ENCODE results near the gene BABAM1.
"Not testable (repeated sequence)": the region's sequence is repeated elsewhere in the genome, so short reads cannot be mapped to it uniquely, and the experiment has no call there.

Gene BABAM1

DNA sequence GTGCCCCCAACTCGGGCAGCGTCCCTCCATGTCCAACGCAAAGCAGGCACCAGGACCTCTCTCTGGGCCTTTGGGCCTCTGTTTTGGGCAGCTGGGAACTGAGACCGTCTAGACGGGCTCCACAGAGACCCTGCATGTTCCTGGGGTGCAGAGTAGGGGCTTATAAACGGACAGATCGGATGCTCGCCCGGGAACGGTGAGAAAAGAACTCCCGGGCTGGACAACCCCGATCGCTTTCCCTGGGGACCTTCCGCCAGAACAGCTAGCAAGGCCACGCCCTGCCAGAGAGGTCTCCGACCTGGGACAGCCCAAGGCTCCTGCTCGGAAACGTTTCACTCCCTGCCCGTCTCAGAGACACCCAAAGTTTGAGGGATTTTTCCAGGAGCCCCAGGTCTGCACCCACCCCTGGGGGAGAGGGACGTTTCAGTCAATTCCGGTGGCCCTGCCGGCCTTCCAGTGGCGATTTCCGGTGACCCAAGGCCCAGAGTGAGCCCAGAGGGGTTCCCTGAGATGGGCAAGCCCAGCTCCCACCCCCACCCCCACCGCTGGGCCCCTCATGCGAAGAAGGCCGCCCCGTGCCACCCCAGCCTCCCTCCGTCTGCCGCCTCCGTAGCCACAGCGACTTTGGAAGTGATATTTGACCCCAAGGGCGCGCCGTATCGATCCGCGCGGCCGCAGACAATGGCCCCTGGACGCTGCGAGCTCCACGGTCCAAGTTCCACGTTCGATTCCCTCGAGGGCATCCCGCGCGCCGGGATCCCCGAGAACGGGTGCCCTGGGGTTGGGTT, 23.2 kb upstream of the BABAM1 start:
- peak; percentile 63 for DNase-seq

DNA sequence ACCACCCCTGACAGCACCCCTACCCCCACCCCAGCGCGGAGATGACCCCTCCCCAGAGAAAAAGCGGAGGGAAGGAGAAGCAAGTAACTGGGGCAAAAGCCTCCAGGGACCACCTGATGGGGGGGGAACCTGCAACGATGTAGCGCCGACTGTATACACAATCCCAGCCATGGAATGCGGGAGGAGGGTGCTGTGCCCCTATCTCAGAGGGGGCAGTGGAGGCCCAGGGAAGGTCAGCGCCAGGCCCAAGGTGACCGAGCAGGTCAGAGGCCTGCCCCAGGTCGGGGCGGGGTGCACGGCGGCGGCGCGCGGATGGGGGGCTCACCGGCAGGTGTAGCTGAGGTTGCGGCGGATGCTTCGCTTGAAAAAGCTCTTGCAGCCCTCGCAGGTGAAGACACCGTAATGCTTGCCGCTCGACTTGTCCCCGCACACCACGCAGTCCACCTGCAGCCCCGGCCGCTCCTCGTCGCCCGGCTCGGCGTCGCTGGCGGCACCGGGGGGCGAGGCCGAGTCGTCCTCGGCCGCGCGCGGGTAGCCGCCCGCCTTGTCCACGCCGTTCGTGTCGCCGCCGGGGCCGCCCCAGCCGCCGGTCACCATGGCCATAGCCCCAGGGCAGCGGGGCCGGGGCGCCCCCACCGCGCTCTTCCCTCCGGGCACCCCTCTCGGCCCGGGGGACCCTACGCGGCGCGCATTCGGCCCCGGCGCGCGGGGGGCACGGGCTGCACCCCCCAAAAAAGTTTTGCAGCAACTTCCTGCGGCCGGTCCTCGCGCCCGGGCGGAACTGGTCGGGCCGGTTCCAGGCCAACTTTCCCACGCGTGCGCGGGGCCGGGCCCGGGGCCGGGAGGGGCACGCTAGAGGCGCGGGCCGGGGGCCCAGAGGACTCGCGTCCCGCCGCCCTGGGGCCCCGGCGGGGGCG, 22.4 kb upstream of the BABAM1 start:
- peak; percentile 61 for DNase-seq

GRCh38 chr19:17245535-17245984, 21.7 kb upstream of the BABAM1 start, which contains the start of gene NR2F6:
NR2F6 (minus strand) TSS chr19:17245919; CDS start chr19:17245220, 699 bp downstream.
- no peak for DNase-seq

GRCh38 chr19:17246681-17247425, 20.4 kb upstream of the BABAM1 start:
- peak; percentile 85 for DNase-seq

DNA sequence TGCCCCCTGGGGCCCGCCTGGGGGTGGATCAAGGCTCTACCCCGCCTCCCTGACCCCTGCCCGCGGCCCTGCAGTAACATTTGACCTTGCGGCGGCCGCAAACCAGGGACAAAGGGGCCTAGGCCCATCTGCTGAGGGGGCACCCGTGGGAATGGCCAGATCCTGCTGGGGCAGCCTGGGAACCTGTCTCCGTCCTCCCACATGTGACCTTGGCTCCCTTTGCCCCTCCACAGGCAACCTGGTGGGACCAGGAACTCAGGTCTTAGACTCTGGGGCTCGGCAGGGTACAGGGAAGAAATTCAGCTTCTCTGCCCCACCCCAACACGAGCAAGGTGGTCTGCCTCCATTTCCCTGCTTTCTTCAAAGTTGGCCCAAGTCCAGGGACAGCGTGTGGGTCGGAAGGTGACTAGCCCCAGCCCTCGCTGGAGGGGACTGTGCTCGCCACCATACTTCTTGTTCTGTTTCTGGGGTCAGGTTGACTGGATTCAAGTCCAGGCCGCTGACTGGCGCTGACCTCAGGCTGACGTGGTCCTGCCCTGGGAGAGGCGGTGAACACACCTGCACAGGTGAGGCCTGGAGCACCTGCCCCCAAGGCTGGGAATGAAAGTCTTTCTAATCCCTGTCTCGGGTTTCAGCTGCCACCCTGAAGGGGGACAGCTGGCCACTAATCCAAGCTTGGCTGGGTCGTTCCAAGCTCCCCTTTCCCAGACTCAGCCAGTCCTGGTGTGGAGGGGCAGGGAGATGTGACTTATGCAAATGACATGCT, 19.0 kb upstream of the BABAM1 start:
- peak; percentile 97 for DNase-seq

GRCh38 chr19:17249887-17250548, 17.2 kb upstream of the BABAM1 start:
- no peak for DNase-seq

DNA sequence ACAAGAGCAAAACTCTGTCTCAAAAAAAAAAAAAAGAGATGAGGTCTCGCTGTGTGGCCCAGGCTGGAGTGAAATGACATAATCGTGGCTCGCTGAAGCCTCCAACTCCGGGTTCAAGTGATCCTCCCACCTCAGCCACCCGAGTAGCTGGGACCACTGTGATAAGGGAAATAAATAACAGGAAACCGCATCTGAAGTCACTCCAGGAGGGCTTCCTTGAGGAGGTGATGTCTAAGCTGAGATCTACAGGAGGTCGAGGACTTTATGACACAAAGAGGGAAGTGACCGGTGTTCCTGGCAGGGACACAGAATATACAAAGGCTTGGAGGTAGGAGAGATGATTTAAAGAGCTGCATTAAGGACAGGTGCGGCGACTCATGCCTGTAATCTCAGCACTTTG, 12.6 kb upstream of the BABAM1 start:
- no peak for DNase-seq

DNA sequence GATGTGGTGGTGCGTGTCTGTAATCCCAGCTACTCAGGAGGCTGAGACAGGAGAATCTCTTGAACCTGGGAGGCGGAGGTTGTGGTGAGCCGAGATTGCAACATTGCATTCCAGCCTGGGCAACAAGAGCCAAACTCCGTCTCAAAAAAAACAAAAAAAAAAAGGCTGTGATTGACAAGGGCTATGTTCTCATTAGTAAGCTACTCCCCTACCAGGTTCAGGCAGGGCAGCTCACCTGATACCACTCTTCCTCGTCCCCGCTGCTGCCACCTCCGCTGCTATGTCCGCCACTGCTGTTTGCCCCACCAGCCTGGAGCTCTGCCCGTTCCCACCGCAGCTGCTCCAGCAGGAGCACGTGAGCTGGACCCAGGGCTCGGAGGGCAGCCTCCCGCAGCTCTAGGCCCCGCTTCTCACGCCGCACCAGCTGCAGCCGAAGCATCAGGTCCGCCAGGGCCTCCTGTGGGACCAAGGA, 12.1 kb upstream of the BABAM1 start:
- peak; percentile 31 for DNase-seq

- no peak for DNase-seq
These were observed 11.1 kb upstream of the BABAM1 start for GRCh38 chr19:17256130-17256529.

- DNase-seq = peak; percentile 49
These were observed 8.0 kb upstream of the BABAM1 start for GRCh38 chr19:17259118-17259780.

- no peak for DNase-seq
These were observed 7.3 kb upstream of the BABAM1 start for GRCh38 chr19:17259934-17260333.

DNA sequence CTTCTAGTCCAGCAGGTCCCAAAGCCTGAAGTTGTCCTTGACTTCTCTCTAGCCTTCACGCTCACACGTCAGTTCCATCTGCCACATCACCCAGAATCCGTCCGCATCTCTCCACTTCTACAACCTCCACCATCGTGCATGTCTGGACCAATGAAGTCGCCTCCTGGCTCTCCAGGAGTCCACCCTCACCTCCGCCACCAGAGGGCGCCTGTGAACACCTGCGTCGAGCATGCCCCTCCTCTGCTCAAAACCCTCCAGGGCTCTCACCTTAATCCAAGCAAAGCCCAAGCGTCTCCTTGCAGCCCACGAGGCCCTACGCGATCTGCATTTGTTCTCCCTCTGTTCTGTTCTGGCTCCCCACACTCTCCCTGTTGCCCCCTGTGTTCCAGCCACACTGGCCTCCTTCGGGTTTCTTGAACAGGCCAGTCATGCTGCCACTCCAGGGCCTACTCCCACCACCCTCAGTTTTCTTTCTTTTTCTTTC, 6.4 kb upstream of the BABAM1 start:
- peak; percentile 92 for DNase-seq

DNA sequence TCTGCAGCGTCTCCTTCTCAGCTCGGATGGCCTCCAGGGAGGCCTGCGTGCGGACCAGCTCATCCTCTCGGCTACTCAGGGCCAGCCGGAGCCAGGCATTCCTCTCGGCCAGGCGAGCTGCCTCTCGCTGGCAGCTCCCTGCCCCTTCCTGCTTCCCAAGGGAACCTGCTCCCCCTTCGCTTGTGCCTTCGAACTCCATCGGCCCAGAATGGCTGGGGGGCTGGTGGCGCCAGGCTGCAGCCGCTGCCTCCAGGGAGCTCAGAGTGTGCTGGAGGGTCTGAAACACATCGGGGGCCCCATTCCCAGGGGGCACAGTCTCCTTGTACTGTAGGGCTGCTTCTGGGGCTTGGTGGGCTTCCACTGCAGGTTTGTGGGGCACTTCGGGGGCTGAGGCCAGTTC, 4.7 kb upstream of the BABAM1 start:
- no peak for DNase-seq

GRCh38 chr19:17263712-17264640, 3.3 kb upstream of the BABAM1 start:
- DNase-seq = no peak

DNA sequence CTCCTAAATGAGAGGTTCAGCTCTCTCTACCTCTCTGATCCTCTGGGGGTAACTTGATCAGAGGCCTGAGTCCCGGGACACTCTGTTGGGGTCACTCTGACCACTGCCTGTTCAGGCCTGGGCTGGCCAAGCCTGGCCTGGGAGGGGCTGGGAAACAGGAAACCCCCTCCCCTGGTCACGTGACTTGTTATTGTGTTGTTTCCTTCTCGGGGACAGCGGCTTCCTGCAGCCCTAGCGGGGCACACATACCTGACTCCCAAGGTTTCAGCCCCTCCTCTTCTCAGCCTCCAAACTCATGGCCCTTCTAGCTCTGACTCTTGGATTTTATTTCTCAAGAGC, 2.6 kb upstream of the BABAM1 start, which contains the start of gene USHBP1:
USHBP1 (minus strand) TSS at position 105 of the 339 bp plus-strand sequence. CDS start 446 bp downstream, outside the sequence.
- no peak for DNase-seq

- DNase-seq = no peak
These were observed 1.2 kb upstream of the BABAM1 start for GRCh38 chr19:17266026-17266425.

DNA sequence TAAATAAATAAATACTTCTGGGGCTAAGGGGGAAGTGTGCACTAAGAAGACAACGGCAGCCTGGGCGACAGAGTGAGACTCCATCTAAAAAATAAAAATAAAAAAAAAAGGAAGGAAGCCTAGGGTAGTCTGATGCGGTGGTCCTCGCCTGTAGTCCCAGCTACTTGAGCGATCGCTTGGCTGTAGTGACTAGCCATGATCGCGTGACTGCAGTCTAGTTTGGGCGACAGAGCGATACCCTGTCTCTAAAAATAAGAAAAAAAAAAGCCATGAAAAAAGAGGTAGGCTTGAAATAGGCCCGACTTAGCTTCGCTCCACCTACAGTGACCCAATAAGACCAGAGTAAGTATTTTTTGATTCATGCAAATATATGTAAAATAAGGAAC, 661 bp upstream of the BABAM1 start:
- no peak for DNase-seq

DNA sequence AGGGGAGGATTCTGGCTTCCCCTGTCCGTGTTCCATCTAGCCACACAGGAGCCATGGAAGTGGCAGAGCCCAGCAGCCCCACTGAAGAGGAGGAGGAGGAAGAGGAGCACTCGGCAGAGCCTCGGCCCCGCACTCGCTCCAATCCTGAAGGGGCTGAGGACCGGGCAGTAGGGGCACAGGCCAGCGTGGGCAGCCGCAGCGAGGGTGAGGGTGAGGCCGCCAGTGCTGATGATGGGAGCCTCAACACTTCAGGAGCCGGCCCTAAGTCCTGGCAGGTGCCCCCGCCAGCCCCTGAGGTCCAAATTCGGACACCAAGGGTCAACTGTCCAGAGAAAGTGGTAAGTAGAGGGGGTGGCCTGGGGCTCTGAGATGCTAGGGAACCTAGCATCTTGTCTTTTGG, 1.5 kb downstream of the BABAM1 start:
- no peak for DNase-seq

GRCh38 chr19:17274892-17275291, 7.6 kb downstream of the BABAM1 start:
- not testable (repeated sequence) for DNase-seq

Measured in DMS53 (cell line).